ENCODE measurements around the gene MEF2A.

DNA sequence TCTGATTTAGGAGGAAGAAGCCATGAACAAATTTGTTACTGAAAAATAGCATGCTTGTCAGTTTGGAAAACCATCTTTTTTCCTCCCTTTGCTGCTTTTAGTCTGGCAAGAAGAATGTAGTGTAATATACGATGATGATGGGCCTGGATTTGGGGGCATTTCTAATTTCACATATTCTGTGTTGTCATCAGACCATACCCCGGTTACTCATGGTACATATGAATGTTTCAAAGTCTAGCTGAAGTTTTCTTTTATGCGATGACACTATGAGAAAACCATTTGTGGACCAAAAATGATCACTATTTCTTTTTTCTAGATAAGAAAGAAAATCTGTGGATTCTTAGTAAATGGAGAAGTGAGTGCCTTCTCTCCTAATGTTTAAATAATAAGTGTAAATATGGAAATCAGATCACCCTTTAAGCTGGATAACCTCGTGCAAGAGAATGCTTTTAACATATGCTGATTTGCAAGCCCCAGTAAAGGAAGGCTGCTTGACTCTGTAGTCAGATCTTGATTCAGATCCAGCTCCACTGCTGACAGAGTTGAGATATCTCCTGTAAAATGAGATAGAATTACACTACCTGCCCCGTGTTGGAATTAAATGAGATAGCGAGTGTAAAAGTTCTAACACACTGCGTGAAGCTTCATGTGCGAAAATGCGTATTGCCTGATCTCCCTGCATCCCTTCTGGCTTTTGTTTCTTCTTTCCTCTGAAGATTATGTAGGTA is 3.0 kb downstream of the MEF2A start:
- TF ChIP-seq CTCF (IDR thresholded peaks at IDR 0.05) (no peak), POLR2A (IDR thresholded peaks at IDR 0.05) (no peak)

All from lower leg skin (tissue), 3 donors.